ENCODE results near the gene ZBTB14. TPM values are rescaled to one million over a fixed set of nuclear protein-coding genes. Genes with fewer than 3 reads are reported as not detected.

ZBTB14 gene, protein sequence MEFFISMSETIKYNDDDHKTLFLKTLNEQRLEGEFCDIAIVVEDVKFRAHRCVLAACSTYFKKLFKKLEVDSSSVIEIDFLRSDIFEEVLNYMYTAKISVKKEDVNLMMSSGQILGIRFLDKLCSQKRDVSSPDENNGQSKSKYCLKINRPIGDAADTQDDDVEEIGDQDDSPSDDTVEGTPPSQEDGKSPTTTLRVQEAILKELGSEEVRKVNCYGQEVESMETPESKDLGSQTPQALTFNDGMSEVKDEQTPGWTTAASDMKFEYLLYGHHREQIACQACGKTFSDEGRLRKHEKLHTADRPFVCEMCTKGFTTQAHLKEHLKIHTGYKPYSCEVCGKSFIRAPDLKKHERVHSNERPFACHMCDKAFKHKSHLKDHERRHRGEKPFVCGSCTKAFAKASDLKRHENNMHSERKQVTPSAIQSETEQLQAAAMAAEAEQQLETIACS
- 17.3 and 19.3 TPM in 2 replicates for total RNA-seq (2014; rRNA removed; shearing (Covaris generic))
- 28.9 and 31.4 TPM in 2 replicates for polyA plus RNA-seq (2014; cell fraction: nucleus; rRNA removed)

DNA sequence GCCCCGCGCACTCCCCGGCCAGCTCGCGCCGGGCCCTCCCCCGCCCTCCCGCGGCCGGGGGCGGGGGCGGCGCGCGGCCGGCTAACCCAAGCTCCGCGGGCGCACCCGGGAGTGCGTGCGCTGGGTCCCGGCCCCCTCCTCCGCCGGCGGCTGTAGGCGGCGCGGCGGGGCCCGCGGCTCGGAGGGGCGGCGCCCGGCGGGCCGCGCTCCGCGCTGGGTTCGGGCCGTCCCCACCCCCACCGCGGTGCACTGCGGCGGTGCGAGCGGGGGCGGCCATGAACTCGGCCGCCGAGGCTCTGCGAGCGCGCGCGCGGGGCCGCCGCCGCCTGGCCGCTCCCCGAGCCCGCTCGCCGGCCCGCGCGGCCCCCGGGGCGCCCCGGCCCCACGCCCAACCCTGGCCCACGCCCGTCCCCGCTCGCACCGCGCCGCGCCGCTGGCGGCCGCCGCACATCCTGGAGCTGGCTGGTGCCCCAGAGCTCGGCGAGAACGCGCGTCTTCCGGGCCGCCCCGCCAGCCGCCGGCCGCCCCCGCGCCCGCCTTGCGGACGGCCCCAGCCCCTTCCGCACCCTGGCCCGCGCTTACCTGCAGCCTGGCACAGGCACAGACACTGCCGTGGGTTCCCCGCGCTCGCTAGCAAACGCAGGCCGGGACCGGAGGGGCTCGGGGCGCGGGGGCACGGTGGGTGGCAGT lies at the start of gene ZBTB14:
ZBTB14 (minus strand) TSS at position 496 of the 690 bp plus-strand sequence. CDS start 2,480 bp downstream, outside the sequence.
- DNase-seq (ENCODE audit: extremely low read depth, low read depth) = peak; percentile 36

DNA sequence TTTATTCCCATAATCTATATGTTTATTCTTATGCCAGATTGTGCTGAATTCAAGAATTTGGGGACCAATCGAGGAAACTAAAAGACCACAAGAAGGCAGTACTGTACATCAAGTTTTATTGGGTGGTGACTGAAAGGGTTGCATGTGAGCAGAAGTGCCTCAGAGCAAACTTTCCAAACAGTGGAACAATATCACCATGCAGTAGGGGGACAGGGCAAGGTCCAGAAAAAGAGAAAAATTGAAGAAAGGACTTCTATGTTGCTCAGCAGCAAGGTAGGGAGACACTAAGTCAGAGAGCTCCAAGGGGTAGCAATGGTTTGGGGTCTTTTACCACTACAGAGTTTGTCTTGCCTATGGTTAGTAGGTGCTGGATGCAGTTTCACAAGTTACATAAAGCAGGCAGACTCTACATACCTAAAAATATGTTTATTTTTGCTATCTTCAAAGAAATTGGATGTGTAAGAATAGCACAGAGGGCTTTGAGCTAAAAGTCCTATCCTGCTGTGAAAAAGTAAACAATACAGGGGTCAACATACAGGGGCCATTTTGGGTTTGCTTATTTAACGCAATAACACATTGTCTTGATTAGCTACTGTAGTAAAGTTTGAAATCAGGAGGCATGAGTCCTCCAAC lies 43.8 kb upstream of the ZBTB14 start:
- DNase-seq (ENCODE audit: extremely low read depth, low read depth) = no peak

DNA sequence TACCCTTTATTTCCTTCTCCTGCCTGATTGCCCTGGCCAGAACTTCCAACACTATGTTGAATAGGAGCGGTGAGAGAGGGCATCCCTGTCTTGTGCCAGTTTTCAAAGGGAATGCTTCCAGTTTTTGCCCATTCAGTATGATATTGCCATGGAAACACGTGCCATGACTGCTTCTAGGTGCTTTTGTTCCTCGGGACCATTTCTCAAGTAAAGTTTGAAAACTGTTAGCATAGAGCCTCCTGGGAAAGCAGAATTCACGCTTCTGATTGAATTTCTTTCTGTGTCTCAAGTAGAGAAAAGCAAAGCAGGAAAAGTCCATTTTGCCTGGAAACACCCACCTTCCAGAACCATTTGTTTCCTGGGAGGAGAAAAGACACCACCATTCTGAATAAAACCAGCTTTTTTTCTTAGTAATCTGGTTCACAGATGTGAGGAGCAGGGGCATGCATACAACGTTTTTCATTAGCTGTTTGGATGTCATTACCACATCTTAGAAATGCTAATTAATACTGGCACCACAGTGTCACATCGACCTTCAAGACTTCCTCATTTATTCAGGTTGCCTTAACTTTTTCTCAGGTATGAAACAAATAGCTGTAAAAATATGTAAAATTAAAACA lies 39.0 kb upstream of the ZBTB14 start:
- no peak for DNase-seq (ENCODE audit: extremely low read depth, low read depth)

DNA sequence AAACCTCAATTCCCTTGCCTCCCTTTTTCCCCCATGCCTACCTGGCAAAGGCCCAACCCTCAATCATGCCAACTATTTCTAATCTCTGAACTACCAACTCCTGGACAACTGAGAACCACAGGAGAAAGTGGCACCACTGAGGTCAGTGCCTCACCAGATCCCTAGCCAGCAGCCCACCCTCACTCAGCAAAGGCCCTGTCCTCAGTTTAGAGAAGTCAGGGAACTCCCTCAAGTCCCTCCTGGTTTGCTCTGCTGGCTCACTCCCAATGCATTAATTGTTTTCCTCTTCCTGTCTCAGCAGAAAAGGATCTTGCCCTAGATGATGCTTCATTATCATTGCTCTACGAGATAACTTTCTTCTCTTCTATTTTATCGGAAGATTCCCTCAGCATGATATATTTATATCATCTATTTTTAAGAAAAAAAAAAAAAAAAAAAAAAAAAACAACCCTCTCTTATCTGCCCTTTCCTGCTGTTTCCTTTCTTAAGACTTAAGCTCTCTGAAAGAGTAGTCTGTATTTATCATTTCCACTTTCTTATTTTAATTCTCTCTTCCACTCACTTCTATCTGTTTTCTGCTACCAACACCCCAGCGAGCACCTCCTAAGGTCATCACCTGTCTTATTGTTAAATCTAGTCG lies 22.7 kb upstream of the ZBTB14 start:
- no peak for DNase-seq (ENCODE audit: extremely low read depth, low read depth)

DNA sequence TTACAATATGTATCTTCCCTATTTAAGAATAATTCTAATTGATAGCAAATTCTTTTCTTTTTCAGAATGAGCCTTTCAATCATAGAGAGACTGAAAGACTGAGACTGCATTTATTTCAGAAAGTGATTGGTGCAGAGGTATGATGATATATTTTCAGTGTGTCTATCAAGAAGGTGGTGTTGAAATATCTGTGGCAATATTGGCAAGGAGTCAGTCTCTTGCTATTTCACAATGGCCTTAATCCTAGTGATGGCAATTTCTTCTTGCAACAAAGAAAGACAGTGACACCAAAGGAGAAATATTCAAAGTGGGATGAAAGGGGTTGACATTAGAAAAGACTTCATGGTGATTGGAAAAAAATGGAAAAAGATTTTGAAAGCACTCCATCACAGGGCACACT lies 21.7 kb upstream of the ZBTB14 start:
- peak; percentile 60 for DNase-seq (ENCODE audit: extremely low read depth, low read depth)

DNA sequence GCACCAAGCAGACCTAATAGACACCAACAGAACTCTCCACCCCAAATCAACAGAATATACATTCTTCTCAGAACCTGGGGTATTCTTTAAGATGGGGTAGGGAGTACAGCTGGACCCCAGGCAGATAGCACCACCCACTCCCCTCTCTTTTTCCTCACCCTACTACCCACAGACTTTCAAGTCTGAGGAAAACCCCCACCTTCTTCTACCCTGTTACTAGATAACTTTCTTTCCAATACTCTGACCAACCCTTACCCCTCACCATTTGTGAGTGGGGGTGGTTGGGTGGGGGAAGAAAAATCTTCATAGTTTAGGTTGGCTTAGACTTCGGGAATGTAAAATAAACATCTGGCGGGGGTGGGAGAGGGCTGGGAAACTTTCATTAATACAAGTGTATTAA lies 20.3 kb upstream of the ZBTB14 start:
- no peak for DNase-seq (ENCODE audit: extremely low read depth, low read depth)

DNA sequence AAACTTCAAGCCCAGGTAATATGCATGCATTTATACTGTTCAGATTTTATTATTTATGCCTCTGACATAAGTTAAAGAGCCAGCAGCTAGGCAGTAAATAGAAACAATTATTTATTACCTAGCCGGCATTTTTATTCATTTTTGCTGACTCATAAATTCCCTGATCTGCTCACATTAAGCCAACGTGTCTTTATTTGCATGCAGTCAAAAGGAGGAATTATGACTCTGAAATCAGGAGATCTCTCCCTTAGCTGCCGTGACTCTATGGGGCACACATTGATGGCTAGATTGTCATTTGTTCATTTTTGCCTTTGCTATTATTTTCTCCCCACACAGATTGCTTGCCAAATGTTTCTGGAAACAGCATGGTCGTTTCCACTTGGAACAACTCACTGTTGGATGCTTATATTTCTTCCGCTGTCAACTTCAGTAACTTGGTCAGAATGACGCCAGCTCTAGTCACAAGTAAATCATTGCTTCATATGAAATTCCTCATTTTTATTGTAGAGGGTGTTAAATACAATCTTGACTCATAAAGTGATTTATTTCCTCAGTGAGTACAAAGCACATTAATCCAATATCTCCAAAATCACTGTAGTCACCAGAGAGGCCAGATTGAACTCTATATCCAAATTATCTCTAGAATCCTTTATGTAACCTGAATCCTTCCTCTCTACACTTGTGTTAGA lies 15.9 kb upstream of the ZBTB14 start:
- peak; percentile 79 for DNase-seq (ENCODE audit: extremely low read depth, low read depth)

DNA sequence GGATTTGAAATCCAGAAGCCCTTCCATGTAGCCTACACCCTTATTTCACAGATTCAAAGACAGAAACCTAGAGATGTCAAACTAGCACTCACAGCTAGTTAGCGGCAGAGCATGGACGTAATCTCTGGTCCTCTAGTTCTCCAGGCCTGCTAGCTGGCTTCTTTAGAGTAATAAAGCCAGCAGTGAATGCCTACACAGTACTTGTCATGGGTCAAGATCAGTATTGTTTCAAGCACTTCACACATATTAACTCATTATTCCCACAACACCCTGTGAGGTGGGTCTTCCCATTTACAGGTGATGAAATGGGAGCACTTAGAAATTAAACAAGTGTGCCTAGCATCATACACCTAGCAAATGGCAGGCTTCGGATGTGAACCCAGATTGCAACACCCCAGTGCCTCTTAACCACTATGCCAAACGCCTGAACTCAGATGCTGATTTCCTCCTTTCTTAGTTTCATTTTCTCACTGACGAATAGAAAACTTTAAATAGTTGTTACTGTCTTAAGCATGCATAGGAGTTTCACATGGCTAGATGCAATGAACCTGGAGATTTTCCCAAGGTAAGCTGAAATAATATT lies 14.5 kb upstream of the ZBTB14 start:
- peak; percentile 22 for DNase-seq (ENCODE audit: extremely low read depth, low read depth)

DNA sequence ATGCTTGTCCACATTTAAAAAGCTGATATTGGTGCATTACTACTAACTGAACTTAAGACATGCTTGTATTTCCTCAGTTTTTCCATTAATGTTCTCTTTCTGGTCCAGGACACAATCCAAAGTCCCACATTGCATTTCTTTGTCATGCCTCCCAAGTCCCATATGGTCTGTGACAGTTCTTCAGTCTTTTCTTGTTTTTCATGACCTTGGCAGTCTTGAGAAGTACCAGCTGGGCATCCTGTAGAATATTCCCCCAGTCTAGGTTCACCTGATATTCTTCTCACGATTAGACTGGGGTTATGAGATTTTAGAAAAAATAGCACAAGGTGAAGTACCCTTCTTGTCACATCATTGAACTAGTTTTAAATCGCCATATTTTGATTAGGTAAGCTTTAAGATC lies 10.3 kb upstream of the ZBTB14 start:
- DNase-seq (ENCODE audit: extremely low read depth, low read depth) = no peak

DNA sequence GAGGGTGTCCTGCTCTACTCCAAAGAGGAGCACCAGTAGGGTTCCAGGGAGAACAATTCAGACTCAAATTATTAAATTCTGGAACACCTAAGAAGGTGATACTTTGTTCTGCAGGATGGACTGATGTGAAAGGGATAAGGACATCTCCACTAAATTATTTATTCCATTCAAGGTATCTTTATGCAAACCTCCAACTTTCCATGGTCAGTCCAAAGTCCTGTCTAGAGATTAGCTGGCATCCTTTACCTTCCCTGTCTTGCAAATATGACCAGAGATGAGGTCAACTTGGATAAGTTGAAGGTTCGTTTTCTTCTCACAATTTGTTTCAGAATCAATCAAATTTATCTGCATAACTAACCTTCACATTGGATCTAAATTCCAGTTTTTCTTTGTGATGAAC lies 8.7 kb upstream of the ZBTB14 start:
- DNase-seq (ENCODE audit: extremely low read depth, low read depth) = no peak

DNA sequence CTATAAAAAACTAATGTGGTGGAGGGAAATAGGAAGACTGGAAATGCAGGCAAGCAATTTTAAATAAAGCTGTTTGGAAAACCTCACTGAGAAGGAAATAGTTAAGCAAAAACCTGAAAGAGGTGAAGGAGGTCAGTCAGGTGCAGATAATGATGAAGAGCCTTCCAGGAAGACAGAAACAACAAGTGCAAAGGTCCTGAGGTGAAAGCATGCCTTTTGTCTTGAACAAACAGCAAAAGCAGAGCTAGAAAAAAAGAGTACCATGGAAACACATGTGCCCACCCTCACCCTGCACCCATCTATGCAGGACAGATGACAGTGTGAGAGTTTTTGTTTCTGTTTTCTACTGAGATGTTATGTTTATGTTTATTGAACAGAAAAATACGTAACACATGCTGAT lies 8.1 kb upstream of the ZBTB14 start:
- DNase-seq (ENCODE audit: extremely low read depth, low read depth) = no peak

DNA sequence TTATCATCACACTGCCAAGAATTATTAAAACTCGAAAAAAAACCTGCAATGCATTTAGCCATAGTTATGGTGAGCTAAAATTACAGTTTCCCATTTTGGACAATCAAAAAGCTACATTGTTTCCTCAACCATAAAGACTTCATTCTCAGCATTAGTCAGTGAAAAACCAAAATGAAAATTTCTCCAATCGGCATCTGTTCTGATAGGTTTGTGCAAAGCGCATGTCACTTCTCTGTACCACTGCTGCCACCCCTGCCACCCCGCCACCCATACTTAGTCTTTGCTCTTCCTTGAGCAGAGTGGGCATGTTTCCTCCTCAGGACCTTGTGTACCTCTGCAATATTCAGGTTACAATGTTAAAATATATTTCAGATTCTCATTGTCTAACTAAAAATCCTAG lies 7.1 kb upstream of the ZBTB14 start:
- DNase-seq (ENCODE audit: extremely low read depth, low read depth) = no peak

DNA sequence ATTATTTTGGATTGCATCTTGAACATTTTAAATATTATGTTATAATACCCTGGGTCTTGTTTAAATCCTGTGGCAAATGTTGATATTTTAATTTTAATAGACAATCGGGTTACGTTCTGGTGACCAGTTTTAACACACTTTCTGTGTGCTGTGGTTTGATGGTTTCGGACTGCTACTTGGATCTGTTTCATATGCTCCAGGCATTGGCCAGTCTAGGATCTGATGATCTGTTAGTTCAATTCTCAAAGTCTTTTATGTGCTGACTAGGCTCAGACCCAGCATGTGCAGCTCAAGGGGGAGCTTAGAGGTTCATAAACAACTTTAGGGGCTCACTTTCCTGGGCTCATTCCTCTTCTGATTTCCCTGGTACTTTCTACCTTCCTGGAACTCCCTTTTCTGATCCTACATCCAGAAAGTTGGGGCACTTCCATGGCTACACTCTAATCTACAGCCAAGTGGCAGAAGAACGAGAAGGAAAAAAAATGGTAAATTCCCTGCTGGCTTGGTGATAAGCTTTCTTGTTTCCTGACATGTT lies 5.0 kb upstream of the ZBTB14 start:
- no peak for DNase-seq (ENCODE audit: extremely low read depth, low read depth)

DNA sequence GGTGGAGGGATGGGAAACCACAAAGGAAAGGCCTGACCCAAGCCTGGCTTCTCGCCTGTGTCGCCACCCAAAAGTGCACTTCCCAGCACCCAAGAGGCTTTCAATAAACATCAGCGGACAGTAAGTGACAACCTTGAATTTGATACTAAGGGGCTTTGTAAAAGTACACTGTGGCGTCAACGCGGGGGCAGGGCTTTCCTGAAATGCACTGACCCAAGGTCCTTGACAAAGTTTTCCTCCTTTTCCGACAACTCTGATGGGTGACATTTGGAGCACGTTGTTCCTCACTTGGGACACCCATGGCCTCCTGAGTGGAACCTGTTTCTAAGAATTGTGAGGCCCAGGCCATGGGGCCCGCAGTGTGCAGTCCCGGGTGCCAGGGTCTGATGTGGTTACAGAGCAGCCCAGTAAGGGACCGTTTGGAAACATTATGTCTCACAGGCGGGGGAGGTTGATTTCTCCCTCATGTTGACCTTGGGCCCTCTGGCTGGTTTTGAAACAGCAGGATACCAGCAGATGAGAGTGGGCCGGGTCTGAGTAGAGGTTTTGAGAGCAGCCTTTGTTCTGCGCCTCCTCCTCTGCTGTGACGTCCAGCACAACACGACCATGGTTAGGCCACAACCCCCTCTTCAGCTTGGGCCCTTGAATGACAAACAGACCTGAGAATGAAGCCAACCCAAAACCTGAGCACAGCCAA lies 2.8 kb upstream of the ZBTB14 start:
- no peak for DNase-seq (ENCODE audit: extremely low read depth, low read depth)

DNA sequence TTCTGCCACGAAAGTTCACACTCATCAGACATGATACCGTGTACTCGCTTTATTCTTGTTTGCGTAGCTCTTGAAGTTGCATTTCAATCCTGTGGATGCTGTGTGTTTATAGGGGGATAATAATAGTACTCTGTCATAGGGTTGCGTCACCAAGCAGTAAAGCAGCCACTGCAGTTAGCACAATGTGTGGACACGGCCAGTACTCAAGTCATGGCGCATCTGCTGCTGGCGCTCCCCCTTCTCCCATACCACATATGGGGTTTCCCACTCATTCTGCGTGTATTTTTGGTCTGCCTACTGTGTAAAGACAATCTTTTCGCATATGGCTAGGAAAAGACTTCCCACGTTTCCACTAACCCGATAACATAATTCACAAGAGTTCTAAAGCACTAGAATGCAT lies 2.1 kb upstream of the ZBTB14 start:
- no peak for DNase-seq (ENCODE audit: extremely low read depth, low read depth)

DNA sequence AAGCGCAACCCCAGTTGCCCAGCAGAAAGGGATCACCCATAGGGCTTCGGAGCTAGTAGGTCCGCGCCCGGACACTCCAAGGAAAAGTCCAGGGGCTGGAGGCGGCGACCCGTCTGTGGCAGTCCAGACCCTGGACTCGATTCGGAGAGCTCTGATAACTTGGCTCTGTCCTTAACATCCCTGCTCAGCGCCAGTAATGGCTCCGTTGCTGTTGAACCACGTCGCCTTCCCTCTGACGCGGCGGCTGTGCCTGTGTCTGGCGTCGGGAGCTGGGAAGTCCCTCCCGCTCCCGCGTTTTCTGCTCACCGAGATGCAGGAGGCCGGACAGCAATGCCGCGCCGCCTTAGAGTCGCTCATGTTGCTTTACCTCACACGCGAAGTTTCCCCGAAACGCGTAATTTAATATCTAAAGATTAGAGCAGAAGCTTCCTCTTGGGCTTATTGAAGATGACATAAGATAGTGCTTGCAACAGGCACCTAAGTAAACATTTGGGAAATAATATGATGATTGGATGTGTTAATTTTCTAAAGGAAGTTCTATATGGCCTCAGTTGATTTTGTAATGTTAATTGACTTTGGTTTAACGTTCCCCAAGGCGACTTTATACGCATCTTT lies 1.3 kb upstream of the ZBTB14 start:
- peak; percentile 67 for DNase-seq (ENCODE audit: extremely low read depth, low read depth)

DNA sequence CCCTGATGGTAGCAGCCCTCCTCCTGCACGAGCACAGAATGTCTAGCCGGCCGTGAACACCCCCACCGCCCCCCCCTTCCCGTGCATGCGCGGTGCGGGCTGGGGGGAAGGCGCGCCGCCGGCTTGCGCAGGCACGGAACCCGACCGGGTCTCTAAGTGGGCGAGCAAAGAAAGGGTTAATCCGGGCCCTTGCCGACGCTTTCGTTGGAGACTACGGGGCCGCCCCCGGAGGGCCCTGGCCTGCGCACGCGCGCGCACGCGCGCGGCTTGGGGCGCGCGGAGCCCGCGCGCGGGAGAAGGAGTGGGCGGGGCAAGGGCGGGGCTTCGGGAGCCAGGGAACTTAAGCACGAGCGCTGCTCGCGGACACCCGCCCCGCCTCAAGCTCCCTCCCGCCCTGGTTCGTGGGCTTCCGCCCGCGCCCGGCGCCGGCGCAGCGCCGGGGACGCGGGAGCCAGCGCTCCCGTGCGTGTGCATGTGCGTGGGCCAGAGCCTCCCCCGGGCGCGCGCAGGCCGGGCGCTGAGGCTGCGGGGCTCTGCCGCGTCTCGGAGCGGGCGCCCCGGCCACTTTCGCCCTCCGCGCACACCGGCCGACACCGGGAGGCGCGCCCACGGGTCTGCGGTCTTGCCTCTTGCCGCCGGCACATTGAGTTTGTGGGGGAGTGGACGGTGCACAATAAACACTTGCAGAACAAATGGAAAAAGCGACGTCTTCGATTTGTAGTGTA lies 617 bp upstream of the ZBTB14 start:
- DNase-seq (ENCODE audit: extremely low read depth, low read depth) = peak; percentile 90
